Activated CD8-positive, alpha-beta T cell treated with anti-CD3 and anti-CD28 coated beads for 36 hours (primary cell): ENCODE data around the gene ERP44. TPM values are rescaled to one million over a fixed set of nuclear protein-coding genes. Genes with fewer than 3 reads are reported as not detected.
A peak's percentile ranks its signal among the peaks of the same experiment; 100 is the strongest.

ENCODE experiments used
- ATAC-seq: fragments of 200-7000 bp; cut with Tn5 transposase; one replicate; pipeline ENCODE4 v1.10.0; 2021; ENCODE audit warnings: mild to moderate bottlenecking, moderate library complexity
- CTCF ChIA-PET: fragments of 350-600 bp; sonication (Branson Sonifier 250); formaldehyde crosslinking; loops from one replicate; lab custom pipeline; 2021; ENCODE audit warnings: antibody characterized with exemption; lab: Charles Lee
- POLR2A ChIA-PET: fragments of 350-600 bp; sonication (Branson Sonifier 250); formaldehyde crosslinking; loops from one replicate; lab custom pipeline; 2021; ENCODE audit warnings: antibody characterized with exemption; lab: Charles Lee
- DNase-seq: peaks from one replicate; pipeline ENCODE4 v3.0.0-alpha.2; 2020
- H3K27ac Mint-ChIP-seq: one replicate; pipeline ENCODE4 v1.8.0; 2021; ENCODE audit warnings: mild to moderate bottlenecking, mixed read lengths
- H3K27me3 Mint-ChIP-seq: one replicate; pipeline ENCODE4 v1.8.0; 2021; ENCODE audit warnings: mixed read lengths
- H3K36me3 Mint-ChIP-seq: one replicate; pipeline ENCODE4 v1.8.0; 2021; ENCODE audit warnings: low read depth, mixed read lengths
- H3K4me1 Mint-ChIP-seq: one replicate; pipeline ENCODE4 v1.8.0; 2021; ENCODE audit warnings: low read depth, mixed read lengths
- H3K4me3 Mint-ChIP-seq: one replicate; pipeline ENCODE4 v1.8.0; 2021; ENCODE audit warnings: mild to moderate bottlenecking, moderate library complexity, mixed read lengths
- H3K9me3 Mint-ChIP-seq: one replicate; pipeline ENCODE4 v1.8.0; 2021; ENCODE audit warnings: mixed read lengths
- CTCF ChIP-seq: fragments of 200-600 bp; IDR thresholded peaks from one replicate; pipeline ENCODE4 v1.8.0; 2022; ENCODE audit warnings: antibody characterized with exemption, mild to moderate bottlenecking
- intact Hi-C: fragments of 100-400 bp; cut with micrococcal nuclease; formaldehyde crosslinking; loops from one replicate; pipeline ENCODE4 v1.10.0; 2022
- total RNA-seq, 2 experiments: library from RNA; stranded (reverse); gene quantifications; one replicate each; pipeline ENCODE4 v1.2.3, GENCODE V29; 2021

Gene ERP44
- total RNA-seq, 2 experiments from 2014 or later, result 10.2 to 11.1 TPM

GRCh38 chr9:99986642-99987041 is 112.2 kb downstream of the ERP44 start:
- no peak overlapping the region for H3K4me3 Mint-ChIP-seq
- no peak for TF ChIP-seq CTCF
- H3K27me3 Mint-ChIP-seq, result no peaks in the 10 kb centered on the region
- peaks cover 17% of the 10 kb centered on the region for H3K9me3 Mint-ChIP-seq
- H3K4me1 Mint-ChIP-seq, result no peaks in the 10 kb centered on the region
- ChIA-PET POLR2A (no interaction called here), CTCF (interaction anchor here (1.3 to 1.5 kb wide), 2 partner anchors 11 to 24 kb away, joined by 3 to 4 read pairs; no protein-coding TSS in a partner anchor)
- H3K36me3 Mint-ChIP-seq, result peaks cover 38% of the 10 kb centered on the region
- H3K27ac Mint-ChIP-seq, result no peak overlapping the region
- intact Hi-C loops, result no loop called here
- no peak for ATAC-seq
- DNase-seq, result no peak

- intact Hi-C loops, result no loop called here
- Mint-ChIP-seq H3K27me3 (no peaks in the 10 kb centered on the region), H3K4me1 (no peaks in the 10 kb centered on the region), H3K27ac (peak overlapping the region; percentile 61), H3K9me3 (no peaks in the 10 kb centered on the region), H3K36me3 (peaks cover 7% of the 10 kb centered on the region), H3K4me3 (no peak overlapping the region)
- ATAC-seq (no peak), DNase-seq (no peak)
- ChIA-PET CTCF (interaction anchor here (1.0 to 2.1 kb wide), 6 partner anchors 8 to 749 kb away, joined by 3 to 6 read pairs (median 3); no protein-coding TSS in a partner anchor), POLR2A (no interaction called here)
- no peak for TF ChIP-seq CTCF
These were observed 118.2 kb downstream of the ERP44 start for GRCh38 chr9:99980598-99980997.

GRCh38 chr9:99978221-99978620 is 120.6 kb downstream of the ERP44 start:
- POLR2A ChIA-PET, result no interaction called here
- Mint-ChIP-seq H3K4me3 (no peak overlapping the region), H3K4me1 (no peaks in the 10 kb centered on the region), H3K9me3 (no peaks in the 10 kb centered on the region), H3K27me3 (no peaks in the 10 kb centered on the region), H3K36me3 (peaks cover 5% of the 10 kb centered on the region), H3K27ac (no peak overlapping the region)
- CTCF ChIA-PET, result interaction anchor here (1.2 to 1.9 kb wide), 3 partner anchors 22 to 712 kb away, joined by 3 to 4 read pairs (median 3); no protein-coding TSS in a partner anchor
- ATAC-seq (no peak), DNase-seq (no peak)
- TF ChIP-seq CTCF, result no peak
- intact Hi-C loops, result no loop called here

- intact Hi-C loops, result no loop called here
- DNase-seq (no peak), ATAC-seq (no peak)
- no peak for TF ChIP-seq CTCF
- Mint-ChIP-seq H3K27me3 (no peaks in the 10 kb centered on the region), H3K9me3 (no peaks in the 10 kb centered on the region), H3K4me3 (no peak overlapping the region), H3K36me3 (peaks cover 5% of the 10 kb centered on the region), H3K27ac (no peak overlapping the region), H3K4me1 (no peaks in the 10 kb centered on the region)
- ChIA-PET CTCF (no interaction called here), POLR2A (no interaction called here)
These were observed 121.6 kb downstream of the ERP44 start for GRCh38 chr9:99977033-99977792.

GRCh38 chr9:99973455-99973854 is 125.3 kb downstream of the ERP44 start:
- ChIA-PET CTCF (interaction anchor here (0.6 to 2.3 kb wide), 3 partner anchors 8 to 149 kb away, joined by 3 to 6 read pairs (median 3); no protein-coding TSS in a partner anchor), POLR2A (no interaction called here)
- no peak for ATAC-seq
- no peak overlapping the region for H3K4me3 Mint-ChIP-seq
- no peak for TF ChIP-seq CTCF
- H3K9me3 Mint-ChIP-seq, result no peaks in the 10 kb centered on the region
- H3K4me1 Mint-ChIP-seq, result no peaks in the 10 kb centered on the region
- intact Hi-C loops, result no loop called here
- H3K36me3 Mint-ChIP-seq, result peaks cover 18% of the 10 kb centered on the region
- DNase-seq, result no peak
- no peak overlapping the region for H3K27ac Mint-ChIP-seq
- H3K27me3 Mint-ChIP-seq, result no peaks in the 10 kb centered on the region
